Epidermal melanocyte (primary cell): Measurements from ENCODE around the gene ZNF678.
"Not testable (repeated sequence)": the region's sequence is repeated elsewhere in the genome, so short reads cannot be mapped to it uniquely, and the experiment has no call there.

Experiments
- DNase-seq: peaks from one replicate; pipeline ENCODE4 v3.0.0; 2011; ENCODE audit warnings: low spot score; ENCODE audit not compliant: insufficient read length

ZNF678 gene

DNA sequence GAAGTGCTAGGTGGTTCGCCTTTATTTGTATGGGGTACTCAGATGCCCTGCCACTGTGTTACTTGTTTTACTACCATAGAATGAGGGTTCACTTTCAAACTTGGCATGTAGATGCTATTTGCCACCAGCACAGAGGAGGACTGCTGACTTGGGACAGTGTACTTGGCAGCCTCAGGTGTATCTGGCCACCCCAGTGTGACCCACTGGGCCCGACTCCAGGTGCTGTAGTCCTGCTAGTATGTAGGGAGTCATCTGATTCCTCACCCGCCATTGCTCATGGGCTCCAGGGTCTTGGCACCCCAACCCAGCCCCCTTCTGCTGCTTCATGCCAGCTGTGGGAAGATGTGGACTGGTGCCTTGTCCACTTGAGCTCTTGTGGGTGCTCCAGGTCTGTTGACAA lies 40.0 kb downstream of the ZNF678 start:
- no peak for DNase-seq

- DNase-seq = no peak
These were observed 41.1 kb downstream of the ZNF678 start for GRCh38 chr1:227604446-227604845.

- DNase-seq = not testable (repeated sequence)
These were observed 42.9 kb downstream of the ZNF678 start for GRCh38 chr1:227606271-227606670.

GRCh38 chr1:227607336-227607898 lies 44.1 kb downstream of the ZNF678 start:
- DNase-seq = no peak

- no peak for DNase-seq
These were observed 49.3 kb downstream of the ZNF678 start for GRCh38 chr1:227612658-227613057.

DNA sequence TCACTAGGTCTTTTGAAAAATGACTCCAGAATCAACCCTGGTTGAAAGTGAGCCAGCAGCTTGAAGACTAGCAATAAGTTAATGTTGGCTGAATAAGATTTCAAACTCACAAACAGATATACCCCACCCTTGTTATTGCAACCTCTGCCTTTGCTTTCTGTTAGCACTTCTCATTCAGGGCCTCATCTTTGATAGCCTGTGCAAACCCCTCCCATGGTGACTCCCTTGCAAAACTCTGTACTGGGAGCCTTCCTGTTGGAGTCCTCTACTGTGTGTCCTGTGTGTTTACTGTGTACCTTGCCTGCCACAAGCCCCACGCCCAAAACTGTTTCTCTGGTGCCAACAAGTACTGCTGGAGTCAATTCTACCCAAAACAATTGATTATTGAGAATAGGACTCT lies 50.2 kb downstream of the ZNF678 start:
- no peak for DNase-seq

- DNase-seq = no peak
These were observed 57.9 kb downstream of the ZNF678 start for GRCh38 chr1:227621211-227621610.

DNA sequence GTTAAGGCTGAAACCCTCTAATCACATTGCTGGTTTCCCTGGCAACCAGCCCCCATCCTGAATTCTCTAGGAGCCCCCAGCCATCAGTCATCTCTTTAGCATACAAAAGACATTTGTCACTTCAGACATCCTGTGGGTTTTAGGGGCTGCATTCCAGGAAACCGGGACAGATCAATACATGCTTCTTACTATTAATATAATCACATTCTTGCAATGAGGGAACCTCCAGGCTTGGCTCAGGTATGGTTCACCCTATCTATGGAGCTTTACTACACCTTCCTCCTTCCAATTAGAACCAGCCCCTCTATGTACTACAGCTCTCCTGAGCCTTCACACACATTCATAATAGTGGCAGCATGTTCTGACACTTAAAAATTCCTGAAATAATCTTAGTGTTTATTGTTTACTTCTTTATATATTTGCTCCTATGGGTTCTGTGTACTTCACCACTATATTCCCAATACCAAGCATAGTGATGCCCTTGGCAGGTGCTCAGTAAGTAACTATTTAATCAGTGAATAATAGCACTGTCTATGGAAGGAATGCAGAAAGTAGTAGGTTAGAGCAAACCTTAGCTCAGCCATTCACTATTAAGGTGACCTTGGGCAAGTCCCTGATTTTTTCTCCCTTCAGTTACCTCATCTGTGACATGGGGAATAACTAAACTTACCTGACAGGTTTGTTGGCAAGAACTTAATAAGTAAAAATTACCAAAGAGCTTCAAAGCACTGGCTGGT lies 59.6 kb downstream of the ZNF678 start:
- DNase-seq = no peak

- no peak for DNase-seq
These were observed 69.0 kb downstream of the ZNF678 start for GRCh38 chr1:227632325-227632724.

- no peak for DNase-seq
These were observed 72.2 kb downstream of the ZNF678 start for GRCh38 chr1:227635596-227635995.

DNA sequence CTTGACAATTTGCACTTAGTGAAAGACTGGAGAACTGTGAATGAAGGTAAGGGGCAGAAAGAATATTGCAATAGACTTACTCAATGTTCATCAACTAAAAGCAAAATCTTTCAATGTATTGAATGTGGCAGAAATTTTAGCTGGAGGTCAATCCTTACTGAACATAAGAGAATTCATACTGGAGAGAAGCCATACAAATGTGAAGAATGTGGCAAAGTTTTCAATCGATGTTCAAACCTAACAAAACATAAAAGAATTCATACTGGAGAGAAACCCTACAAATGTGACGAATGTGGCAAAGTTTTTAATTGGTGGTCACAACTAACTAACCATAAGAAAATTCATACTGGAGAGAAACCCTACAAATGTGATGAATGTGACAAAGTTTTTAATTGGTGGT lies 91.1 kb downstream of the ZNF678 start:
- DNase-seq = no peak

- DNase-seq = no peak
These were observed 91.7 kb downstream of the ZNF678 start for GRCh38 chr1:227654858-227655752.

DNA sequence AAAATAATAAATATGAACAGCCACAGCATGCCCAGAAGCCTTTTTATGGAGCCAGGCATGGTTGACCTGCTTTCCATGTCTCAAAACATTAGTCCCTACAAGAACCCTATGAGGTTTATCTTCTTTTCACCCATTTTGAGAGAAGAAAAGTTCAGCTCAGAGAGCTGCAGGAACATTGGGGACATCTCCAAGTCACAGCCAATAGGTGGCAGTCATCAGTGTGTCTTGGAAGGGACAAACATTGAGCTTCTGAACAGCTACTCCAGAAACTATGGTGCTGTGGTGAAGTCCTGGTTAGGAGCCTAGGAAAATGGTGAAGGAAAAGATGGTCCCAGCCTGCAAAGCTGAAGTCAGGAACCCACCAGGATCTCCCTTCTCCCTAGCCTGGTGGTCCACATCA lies 98.1 kb downstream of the ZNF678 start:
- no peak for DNase-seq

DNA sequence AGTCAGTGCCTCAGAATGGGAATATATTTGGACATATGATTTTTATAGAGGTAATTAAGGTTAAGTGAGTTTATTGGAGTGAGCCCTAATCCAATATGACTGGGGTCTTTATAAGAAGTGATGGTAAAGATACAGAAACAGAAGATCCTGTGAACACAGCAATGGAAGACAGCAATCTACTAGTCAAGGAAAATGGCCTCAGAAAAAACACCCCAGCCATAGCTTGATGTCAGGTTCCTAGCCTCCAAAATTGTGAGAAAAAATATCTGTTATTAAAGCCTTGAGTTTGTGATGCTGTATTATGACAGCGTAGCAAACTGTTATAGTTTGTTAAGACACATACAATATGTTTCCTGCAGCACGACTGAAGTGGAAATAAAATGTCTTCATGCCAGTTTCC lies 99.6 kb downstream of the ZNF678 start:
- DNase-seq = no peak

- DNase-seq = no peak
These were observed 102.9 kb downstream of the ZNF678 start for GRCh38 chr1:227666286-227666685.

GRCh38 chr1:227673441-227673840 lies 110.1 kb downstream of the ZNF678 start:
- no peak for DNase-seq

DNA sequence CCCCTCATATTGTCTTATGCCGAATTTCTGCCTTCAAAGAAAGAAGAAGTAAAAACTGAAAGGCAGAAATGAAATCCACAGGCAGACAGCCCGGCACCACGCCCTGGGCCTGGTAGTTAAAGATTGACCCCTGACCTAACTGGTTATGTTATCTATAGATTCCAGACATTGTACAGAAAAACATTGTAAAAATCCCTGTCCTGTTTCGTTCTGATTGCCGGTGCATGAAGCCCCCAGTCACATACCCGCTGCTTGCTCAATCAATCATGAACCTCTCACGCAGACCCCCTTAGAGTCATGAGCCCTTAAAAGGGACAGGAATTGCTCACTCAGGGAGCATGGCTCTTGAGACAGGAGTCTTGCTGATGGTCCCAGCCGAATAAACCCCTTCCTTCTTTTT lies 122.5 kb downstream of the ZNF678 start:
- DNase-seq = no peak

- no peak for DNase-seq
These were observed 134.0 kb downstream of the ZNF678 start for GRCh38 chr1:227697321-227697864.

GRCh38 chr1:227701631-227702030 lies 138.3 kb downstream of the ZNF678 start:
- not testable (repeated sequence) for DNase-seq

DNA sequence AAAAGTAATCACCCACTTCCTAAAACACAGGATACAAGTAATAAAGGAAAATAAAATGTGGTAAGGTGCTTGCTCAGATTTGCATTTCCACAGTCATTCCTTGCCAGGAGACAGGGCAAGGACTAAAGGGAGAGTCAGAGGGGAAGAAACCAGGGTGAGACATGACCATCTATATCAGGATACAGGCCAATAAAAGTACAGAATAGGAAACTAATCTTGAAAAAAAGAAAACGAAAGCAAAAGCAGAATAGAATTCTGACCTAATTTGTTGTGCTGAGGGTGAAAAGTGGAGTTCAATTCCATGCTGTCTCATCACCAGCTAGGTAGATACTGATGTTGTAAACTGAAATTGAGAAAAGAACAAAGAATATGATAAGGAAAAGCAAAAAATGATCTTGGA lies 144.5 kb downstream of the ZNF678 start:
- no peak for DNase-seq

- no peak for DNase-seq
These were observed 146.1 kb downstream of the ZNF678 start for GRCh38 chr1:227709451-227709850.

GRCh38 chr1:227710474-227710873 lies 147.1 kb downstream of the ZNF678 start:
- DNase-seq = not testable (repeated sequence)
